B cell (primary cell): ENCODE data around the gene TNFAIP2. TPM values are rescaled to one million over a fixed set of nuclear protein-coding genes. Genes with fewer than 3 reads are reported as not detected.

Experiments used
- ATAC-seq: fragments of 200-7000 bp; cut with Tn5 transposase; one replicate; pipeline ENCODE4 v1.10.0; 2021; ENCODE audit warnings: low read depth, mild to moderate bottlenecking, moderate number of reproducible peaks, moderate library complexity
- CTCF ChIA-PET: fragments of 350-600 bp; sonication (Branson Sonifier 250); formaldehyde crosslinking; loops from one replicate; lab custom pipeline; 2021; ENCODE audit warnings: antibody characterized with exemption, inconsistent platforms; lab: Charles Lee
- POLR2A ChIA-PET: fragments of 350-600 bp; sonication (Branson Sonifier 250); formaldehyde crosslinking; loops from one replicate; lab custom pipeline; 2021; ENCODE audit warnings: antibody characterized with exemption; lab: Charles Lee
- DNase-seq: peaks from one replicate; pipeline ENCODE4 v3.0.0; 2013
- H2AFZ ChIP-seq: 2 replicates; pipeline ENCODE4 v1.6.1; 2012; ENCODE audit warnings: mild to moderate bottlenecking, low read depth, low read length; ENCODE audit not compliant: insufficient read depth, poor library complexity, severe bottlenecking
- H3K27ac ChIP-seq, 2 donors: 1 replicate in 1 of 2; 2 replicates in 1 of 2; pipeline ENCODE4 v1.5.1; 2012 to 2013; ENCODE audit warnings: low read length in 2 of 2, mild to moderate bottlenecking in 2 of 2, moderate library complexity in 1 of 2
- H3K27me3 ChIP-seq, 4 experiments: fragments of 200-600 bp in 1 of 4; sonication (generic) in 1 of 4; replicated peaks in 1 of 4; 1 replicate in 2 of 4; 2 replicates in 2 of 4; pipeline versions ENCODE4 v1.6.1 to v1.7.0; 2013 to 2016; ENCODE audit warnings: low read length in 3 of 4, mild to moderate bottlenecking in 2 of 4, mixed read lengths in 1 of 4, moderate library complexity in 1 of 4; ENCODE audit not compliant: insufficient read depth in 4 of 4, control insufficient read depth in 3 of 4; ENCODE audit errors: control extremely low read depth in 1 of 4
- H3K36me3 ChIP-seq, 2 experiments: replicated peaks in 1 of 2; 1 replicate in 1 of 2; 2 replicates in 1 of 2; pipeline versions ENCODE4 v1.6.1 to v1.7.1; 2013; ENCODE audit warnings: low read length in 1 of 2; ENCODE audit not compliant: insufficient read depth in 2 of 2, control insufficient read depth in 1 of 2; ENCODE audit errors: control extremely low read depth in 1 of 2, extremely low read depth in 1 of 2
- H3K4me1 ChIP-seq, 2 donors: fragments of 200-600 bp in 1 of 2; sonication (generic) in 1 of 2; 1 replicate in 1 of 2; 2 replicates in 1 of 2; pipeline versions ENCODE4 v1.5.1 to v1.6.1; 2013 to 2017; ENCODE audit warnings: low read length in 2 of 2; ENCODE audit not compliant: control insufficient read depth in 2 of 2, insufficient read depth in 2 of 2
- H3K4me2 ChIP-seq: replicated peaks from 2 replicates; pipeline ENCODE3; 2012; ENCODE audit warnings: mild to moderate bottlenecking, low read depth, low read length; ENCODE audit not compliant: poor library complexity, severe bottlenecking
- H3K4me3 ChIP-seq, 5 experiments: fragments of 200-600 bp in 1 of 5; sonication (generic) in 1 of 5; 1 replicate in 3 of 5; 2 replicates in 2 of 5; pipeline versions ENCODE4 v1.5.1 to v1.7.0; 2011 to 2016; ENCODE audit warnings: low read length in 4 of 5, mild to moderate bottlenecking in 4 of 5, low read depth in 2 of 5, control low read depth in 1 of 5, moderate library complexity in 1 of 5; ENCODE audit not compliant: insufficient read depth in 1 of 5; ENCODE audit errors: control extremely low read depth in 1 of 5, extremely low read depth in 1 of 5
- H3K79me2 ChIP-seq: fragments of 200-600 bp; sonication (generic); one replicate; pipeline ENCODE4 v1.6.0; 2016; ENCODE audit warnings: low read length; ENCODE audit not compliant: control insufficient read depth, insufficient read depth
- H3K9ac ChIP-seq: fragments of 200-600 bp; sonication (generic); 2 replicates; pipeline ENCODE4 v1.6.1; 2017; ENCODE audit warnings: mild to moderate bottlenecking, low read length, moderate library complexity
- H3K9me3 ChIP-seq, 3 donors: one replicate each; pipeline versions ENCODE4 v1.6.1 to v1.7.1; 2013; ENCODE audit warnings: low read length in 2 of 3; ENCODE audit not compliant: control insufficient read depth in 2 of 3, insufficient read depth in 1 of 3; ENCODE audit errors: control extremely low read depth in 1 of 3
- H4K20me1 ChIP-seq: 2 replicates; pipeline ENCODE4 v1.6.0; 2012; ENCODE audit warnings: mild to moderate bottlenecking, low read length; ENCODE audit not compliant: insufficient read depth, control insufficient read depth, poor library complexity, severe bottlenecking
- H3K27ac Mint-ChIP-seq: one replicate; pipeline ENCODE4 v1.8.0; 2021; ENCODE audit warnings: mixed read lengths
- H3K27me3 Mint-ChIP-seq: one replicate; pipeline ENCODE4 v1.8.0; 2021; ENCODE audit warnings: mixed read lengths
- H3K4me1 Mint-ChIP-seq: one replicate; pipeline ENCODE4 v1.8.0; 2021; ENCODE audit warnings: mixed read lengths
- H3K4me3 Mint-ChIP-seq: one replicate; pipeline ENCODE4 v1.8.0; 2021; ENCODE audit warnings: mixed read lengths
- H3K9me3 Mint-ChIP-seq: one replicate; pipeline ENCODE4 v1.8.0; 2022; ENCODE audit warnings: mixed read lengths; ENCODE audit not compliant: insufficient read depth
- EZH2 ChIP-seq: IDR thresholded peaks from 2 replicates; pipeline ENCODE4 v1.6.1; 2012; ENCODE audit warnings: borderline replicate concordance, low read depth, mild to moderate bottlenecking, moderate library complexity, low read length; ENCODE audit not compliant: insufficient read depth, poor library complexity, severe bottlenecking
- WGBS: methylation state at CpG from one replicate; pipeline ENCODE4 v1.1.5; 2013; ENCODE audit warnings: missing lambda C conversion rate; ENCODE audit not compliant: insufficient coverage; 5-methylcytosine and 5-hydroxymethylcytosine counted together
- intact Hi-C: fragments of 100-400 bp; cut with micrococcal nuclease; formaldehyde crosslinking; loops from one replicate; pipeline ENCODE4 v1.10.0; 2022
- polyA plus RNA-seq: library from polyadenylated mRNA; depleted of rRNA; stranded (reverse); fragments of >200 nt; gene quantifications from 2 replicates; pipeline ENCODE4 v1.2.3, GENCODE V29; 2012
- total RNA-seq, 2 donors: library from RNA; stranded (reverse); fragments of 120-200 nt in 1 of 2; gene quantifications; 1 replicate in 1 of 2; 2 replicates in 1 of 2; pipeline versions ENCODE4 v1.2.3 to v1.2.4, GENCODE V29; 2013 to 2022
- TF ChIP-seq, protein P1 (sequence below): fragments of 200-600 bp; IDR thresholded peaks from one replicate; pipeline ENCODE4 v1.8.0; 2022; ENCODE audit warnings: antibody characterized with exemption, mild to moderate bottlenecking

Gene TNFAIP2
- total and polyA plus RNA-seq, 2 donors (not counting 1 experiment from before 2014, with no cell fraction given): 1.5 to 9.0 TPM

DNA sequence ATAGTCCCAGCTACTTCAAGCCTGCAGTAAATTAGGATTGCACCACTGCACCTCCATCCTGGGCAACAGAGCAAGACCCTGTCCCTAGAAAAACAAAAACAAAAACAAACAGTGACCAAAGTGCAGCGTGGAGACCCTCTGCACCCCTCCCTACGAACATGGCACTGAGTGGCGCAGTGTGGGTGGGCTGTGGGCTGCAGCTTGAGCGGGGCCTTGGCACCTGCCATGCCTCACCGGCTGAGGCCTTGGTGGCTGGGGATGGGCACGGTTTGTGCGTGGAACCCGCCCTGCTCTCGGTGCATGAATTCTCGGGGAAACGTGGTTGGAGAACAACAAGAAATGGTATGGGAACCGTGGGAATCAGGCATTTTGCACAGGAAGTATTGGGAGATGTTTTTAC lies 60.8 kb downstream of the TNFAIP2 start:
- H3K4me1 ChIP-seq: peaks cover under 1 to 9% of the 10 kb centered on the region in 2 donors
- Mint-ChIP-seq H3K4me3 (no peak overlapping the region), H3K27ac (no peak overlapping the region), H3K9me3 (no peaks in the 10 kb centered on the region), H3K27me3 (peaks cover 40% of the 10 kb centered on the region), H3K4me1 (peaks cover 6% of the 10 kb centered on the region)
- no peak overlapping the region for H3K4me3 ChIP-seq
- intact Hi-C loops: loop anchor here (10.0 kb wide), 1 partner anchor 489 kb away; no protein-coding TSS in a partner anchor
- H4K20me1 ChIP-seq: no peaks in the 10 kb centered on the region
- no peak overlapping the region for H3K9ac ChIP-seq
- ChIA-PET POLR2A (no interaction called here), CTCF (interaction anchor here (0.6 to 7.9 kb wide), 8 partner anchors 13 to 491 kb away, joined by 3 to 61 read pairs (median 3); no protein-coding TSS in a partner anchor)
- no peak for DNase-seq
- H3K9me3 ChIP-seq: no peaks in the 10 kb centered on the region
- H3K4me2 ChIP-seq: no peak overlapping the region
- H2AFZ ChIP-seq: no peak overlapping the region
- WGBS: 90% methylated on average over 12 of the region's 12 CpGs
- H3K36me3 ChIP-seq: no peaks in the 10 kb centered on the region
- H3K27ac ChIP-seq: no peak overlapping the region
- TF ChIP-seq, protein P1, sequence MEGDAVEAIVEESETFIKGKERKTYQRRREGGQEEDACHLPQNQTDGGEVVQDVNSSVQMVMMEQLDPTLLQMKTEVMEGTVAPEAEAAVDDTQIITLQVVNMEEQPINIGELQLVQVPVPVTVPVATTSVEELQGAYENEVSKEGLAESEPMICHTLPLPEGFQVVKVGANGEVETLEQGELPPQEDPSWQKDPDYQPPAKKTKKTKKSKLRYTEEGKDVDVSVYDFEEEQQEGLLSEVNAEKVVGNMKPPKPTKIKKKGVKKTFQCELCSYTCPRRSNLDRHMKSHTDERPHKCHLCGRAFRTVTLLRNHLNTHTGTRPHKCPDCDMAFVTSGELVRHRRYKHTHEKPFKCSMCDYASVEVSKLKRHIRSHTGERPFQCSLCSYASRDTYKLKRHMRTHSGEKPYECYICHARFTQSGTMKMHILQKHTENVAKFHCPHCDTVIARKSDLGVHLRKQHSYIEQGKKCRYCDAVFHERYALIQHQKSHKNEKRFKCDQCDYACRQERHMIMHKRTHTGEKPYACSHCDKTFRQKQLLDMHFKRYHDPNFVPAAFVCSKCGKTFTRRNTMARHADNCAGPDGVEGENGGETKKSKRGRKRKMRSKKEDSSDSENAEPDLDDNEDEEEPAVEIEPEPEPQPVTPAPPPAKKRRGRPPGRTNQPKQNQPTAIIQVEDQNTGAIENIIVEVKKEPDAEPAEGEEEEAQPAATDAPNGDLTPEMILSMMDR: no peak
- no peak for TF ChIP-seq EZH2
- no peak for ATAC-seq
- H3K27me3 ChIP-seq: peaks cover 0 to 24% (median 19%) of the 10 kb centered on the region in 4 experiments
- H3K79me2 ChIP-seq: no peaks in the 10 kb centered on the region
